Small intestine (tissue), 7 donors: Measurements from ENCODE around the gene SLC9B2. TPM values are rescaled to one million over a fixed set of nuclear protein-coding genes. Genes with fewer than 3 reads are reported as not detected.
A peak's percentile ranks its signal among the peaks of the same experiment; 100 is the strongest.

ENCODE experiments used
- DNase-seq, 2 donors: peaks; one replicate each; pipeline versions ENCODE4 v3.0.0 to v3.0.0-alpha.2; 2013
- FAIRE-seq: peaks from 2 replicates; lab custom pipeline; 2012; peaks lifted over from hg19 to GRCh38; lab: Jason Lieb, UNC
- H3K27ac ChIP-seq, 3 donors: one replicate each; pipeline ENCODE4 v1.5.1; 2013; ENCODE audit warnings: low read length in 2 of 3, mild to moderate bottlenecking in 2 of 3, control low read depth in 1 of 3, inconsistent platforms in 1 of 3, low read depth in 1 of 3, moderate library complexity in 1 of 3
- H3K27me3 ChIP-seq, 3 donors: one replicate each; pipeline ENCODE4 v1.6.1; 2013; ENCODE audit warnings: low read length in 3 of 3, inconsistent platforms in 1 of 3; ENCODE audit not compliant: control insufficient read depth in 3 of 3, insufficient read depth in 3 of 3
- H3K36me3 ChIP-seq, 3 donors: one replicate each; pipeline ENCODE4 v1.6.1; 2013; ENCODE audit warnings: low read length in 3 of 3, inconsistent platforms in 1 of 3, low read depth in 1 of 3, mild to moderate bottlenecking in 1 of 3, moderate library complexity in 1 of 3; ENCODE audit not compliant: control insufficient read depth in 3 of 3, insufficient read depth in 2 of 3
- H3K4me1 ChIP-seq, 3 donors: one replicate each; pipeline ENCODE4 v1.6.1; 2013; ENCODE audit warnings: low read length in 2 of 3, inconsistent platforms in 1 of 3, low read depth in 1 of 3, mild to moderate bottlenecking in 1 of 3, moderate library complexity in 1 of 3; ENCODE audit not compliant: control insufficient read depth in 3 of 3, insufficient read depth in 2 of 3
- H3K4me3 ChIP-seq, 3 donors: one replicate each; pipeline ENCODE4 v1.5.1; 2013; ENCODE audit warnings: low read length in 3 of 3, control low read depth in 1 of 3, inconsistent platforms in 1 of 3, low read depth in 1 of 3, mild to moderate bottlenecking in 1 of 3, moderate library complexity in 1 of 3
- H3K9me3 ChIP-seq, 2 donors: one replicate each; pipeline ENCODE4 v1.6.1; 2013; ENCODE audit warnings: low read depth in 1 of 2, low read length in 1 of 2; ENCODE audit not compliant: control insufficient read depth in 2 of 2, insufficient read depth in 1 of 2
- WGBS, 3 donors: extraction: QIAGEN DNeasy Blood & Tissue Kit; methylation state at CpG; one replicate each; pipeline ENCODE4 v1.1.7; 2013; 5-methylcytosine and 5-hydroxymethylcytosine counted together
- polyA plus RNA-seq, 4 donors: library from polyadenylated mRNA; stranded (reverse) in 3 of 4; unstranded in 1 of 4; fragments of 200-250 nt in 3 of 4; fragments of 120-200 nt in 1 of 4; gene quantifications; one replicate each; pipeline versions ENCODE4 v1.2.1 to v1.2.3, GENCODE V29; 2013
- donor health status: healthy with polysubstance abuse.
- donor health status: control.
- donor health status: control.
- donor health status: Bipolar disorder and iron deficiency.
- donor health status: healthy.

Gene SLC9B2
- polyA plus RNA-seq, 4 donors: 3.8 to 5.8 (median 4.2) TPM

DNA sequence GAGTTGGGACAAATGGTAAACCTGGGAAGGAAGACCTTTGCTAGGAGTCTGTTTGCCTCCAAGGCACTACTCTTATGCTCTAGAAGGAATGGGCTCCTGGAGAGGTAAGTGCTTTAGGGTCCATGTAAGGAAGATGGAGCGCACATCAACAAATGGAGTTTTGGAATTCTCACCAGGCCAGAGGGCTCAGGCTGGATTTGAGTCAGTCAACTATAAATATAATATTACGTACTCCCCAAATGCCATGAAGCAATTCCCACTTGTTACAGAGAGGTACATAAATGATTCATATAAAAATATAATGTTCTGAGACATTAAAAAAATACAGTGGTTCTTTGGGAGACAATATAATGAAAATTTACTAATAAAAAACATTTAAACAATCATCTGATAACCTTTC lies 55.4 kb downstream of the SLC9B2 start:
- H3K4me1 ChIP-seq: peaks cover 2 to 7% (median 4%) of the 10 kb centered on the region in 3 donors
- WGBS, 3 donors: 95 to 100% (median 100%) methylated on average over 2 of the region's 2 CpGs
- no peak overlapping the region for H3K4me3 ChIP-seq
- FAIRE-seq (no peak), DNase-seq (no peak)
- H3K27ac ChIP-seq: no peak overlapping the region
- H3K36me3 ChIP-seq: no peaks in the 10 kb centered on the region
- H3K27me3 ChIP-seq: no peaks in the 10 kb centered on the region
- no peaks in the 10 kb centered on the region for H3K9me3 ChIP-seq

DNA sequence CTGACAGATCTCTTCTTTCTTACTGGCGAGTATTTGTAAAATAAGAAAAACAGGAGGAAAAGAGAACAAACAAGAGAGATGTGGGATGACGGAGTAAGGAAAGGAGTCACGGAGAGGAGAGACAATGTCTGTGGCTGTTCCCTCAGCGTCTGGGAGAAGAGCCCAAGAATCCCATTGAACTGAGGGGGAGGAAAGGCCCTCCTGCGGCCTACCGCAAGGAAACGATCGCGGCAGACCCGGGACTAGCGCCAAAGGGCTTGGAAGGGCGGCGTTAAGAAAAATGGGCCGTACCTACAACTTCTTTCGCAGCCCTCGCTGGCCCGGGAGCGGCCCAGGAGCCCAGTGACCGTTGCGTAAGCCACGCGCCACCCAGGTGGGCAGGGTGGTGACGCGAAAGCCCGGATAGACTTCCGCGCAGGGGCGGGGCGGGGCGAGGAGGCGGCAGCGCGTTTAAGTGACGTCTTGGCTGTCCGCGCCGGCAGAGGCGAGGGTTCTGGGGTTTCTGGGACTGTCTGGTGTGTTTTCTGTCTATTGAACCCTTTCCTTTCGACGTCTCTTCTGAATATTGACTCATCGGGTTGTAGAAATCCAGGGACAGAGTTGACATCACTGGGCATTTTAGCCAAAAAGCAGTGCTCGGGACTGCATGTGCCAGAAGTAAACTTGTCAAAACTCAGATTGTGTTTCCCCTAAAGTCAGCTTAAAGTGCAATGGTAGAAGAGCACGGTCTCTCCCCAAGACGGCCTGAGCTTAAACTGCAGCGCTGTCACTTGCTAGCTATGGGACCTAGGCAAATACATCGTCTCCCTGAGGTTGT lies 57.0 kb downstream of the SLC9B2 start, which contains the start of gene SLC9B1:
SLC9B1 (minus strand) TSS at position 398 of the 817 bp plus-strand sequence. CDS start 27,994 bp downstream, outside the sequence.
- peak; percentile 97 to 98 for DNase-seq
- Histone ChIP-seq H3K27ac (peak within 1 kb of the TSS; percentile 84 to 99 (median 95)), H3K9me3 (no peaks in the 10 kb centered on the region), H3K27me3 (no peaks in the 10 kb centered on the region), H3K4me3 (peak within 1 kb of the TSS; percentile 39 to 63 (median 61)), H3K4me1 (peaks cover 0 to 7% (median 4%) of the 10 kb centered on the region in 3 donors), H3K36me3 (no peaks in the 10 kb centered on the region)
- FAIRE-seq: no peak
- WGBS, 3 donors: 1% methylated on average over 43 to 46 of the region's 46 CpGs

DNA sequence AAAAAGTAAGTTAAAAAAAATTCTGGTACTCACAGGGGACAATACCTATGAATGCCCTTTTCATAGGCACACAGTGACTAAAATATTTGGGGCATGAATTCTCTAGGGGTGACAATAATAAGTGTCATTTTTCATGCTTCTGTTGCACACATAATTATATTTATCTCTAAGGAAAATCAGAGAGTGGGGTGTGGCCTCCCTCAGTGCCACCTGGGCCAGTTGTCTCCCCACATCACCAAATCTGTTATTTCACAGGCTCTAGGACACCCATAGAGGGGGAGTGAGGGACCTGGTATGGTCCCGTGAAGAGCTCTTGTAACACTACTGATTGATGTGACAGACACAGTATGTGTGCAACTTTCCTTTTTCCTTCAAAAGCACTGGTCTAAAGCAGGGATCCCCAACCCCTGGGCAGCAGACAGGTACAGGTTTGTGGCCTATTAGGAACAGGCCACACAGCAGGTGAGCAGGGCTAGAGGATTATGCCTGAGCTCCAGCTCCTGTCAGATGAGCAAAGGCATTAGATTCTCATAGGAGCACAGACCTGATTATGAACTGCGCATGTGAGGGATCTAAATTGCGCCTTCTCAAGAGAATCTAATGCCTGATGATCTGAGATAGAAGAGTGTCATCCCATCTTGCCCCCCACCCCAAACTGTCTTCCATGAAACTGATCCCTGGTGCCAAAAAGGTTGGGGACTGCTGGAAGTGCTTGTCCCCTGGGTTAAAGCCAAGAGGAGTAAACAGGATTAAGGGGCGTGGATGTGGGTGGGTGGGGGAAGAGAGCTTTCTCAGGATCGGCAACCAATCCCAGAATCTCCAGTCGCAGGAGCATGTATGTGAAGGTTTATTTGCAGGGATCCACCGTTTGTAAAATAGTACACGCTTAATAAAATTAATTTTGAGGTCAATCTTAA lies 57.9 kb downstream of the SLC9B2 start:
- Histone ChIP-seq H3K4me1 (peaks cover 0 to 7% (median 4%) of the 10 kb centered on the region in 3 donors), H3K36me3 (no peaks in the 10 kb centered on the region), H3K4me3 (peak overlapping the region; percentile 39 to 63 (median 61)), H3K9me3 (no peaks in the 10 kb centered on the region), H3K27me3 (no peaks in the 10 kb centered on the region), H3K27ac (peak overlapping the region; percentile 84 to 99 (median 95))
- 42 to 47% (median 45%) methylated on average over 8 of the region's 8 CpGs for WGBS, 3 donors
- DNase-seq (peak in 1 of 2 donors; percentile 30), FAIRE-seq (no peak)

DNA sequence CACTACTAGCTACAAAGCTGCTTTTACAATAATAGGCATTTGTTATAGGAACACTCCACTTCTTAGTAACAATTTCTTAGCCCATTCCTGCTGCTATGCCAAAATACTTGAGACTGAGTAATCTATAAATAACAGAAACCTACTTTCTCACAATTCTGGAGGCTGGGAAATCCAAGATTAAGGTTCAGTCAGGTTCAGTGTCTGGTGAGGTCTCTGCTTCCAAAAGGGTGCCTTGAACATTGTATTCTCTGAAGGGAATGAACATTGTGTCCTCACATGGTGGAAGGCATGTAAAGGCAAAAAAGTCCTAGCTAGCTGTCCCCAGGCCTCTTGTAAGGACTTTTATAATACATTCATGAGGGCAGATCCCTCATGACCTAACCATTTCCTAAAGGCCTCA lies 64.0 kb downstream of the SLC9B2 start:
- Histone ChIP-seq H3K4me1 (peaks cover 5 to 21% (median 10%) of the 10 kb centered on the region in 3 donors), H3K4me3 (no peak overlapping the region), H3K9me3 (no peaks in the 10 kb centered on the region), H3K27ac (peak overlapping the region; percentile 48 to 79 (median 77)), H3K36me3 (no peaks in the 10 kb centered on the region), H3K27me3 (no peaks in the 10 kb centered on the region)
- FAIRE-seq: no peak
- no peak for DNase-seq

DNA sequence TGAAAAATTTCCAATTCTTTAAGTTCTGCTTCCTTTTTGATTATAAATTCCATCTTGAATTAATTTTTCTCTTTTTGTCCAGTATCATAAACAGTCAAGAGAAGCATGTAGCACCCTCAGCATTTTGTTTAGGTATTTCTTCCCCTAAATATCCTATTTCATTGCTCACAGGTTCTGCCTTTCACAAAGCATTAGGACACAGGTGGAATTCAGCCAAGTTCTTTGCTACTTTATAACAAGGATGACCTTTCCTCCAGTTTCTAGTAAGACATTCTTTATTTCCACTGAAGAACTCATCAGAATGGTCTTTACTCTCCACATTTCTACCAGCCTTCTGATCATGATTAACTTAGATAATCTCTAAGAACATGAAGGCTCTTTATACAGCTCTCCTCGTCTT lies 64.5 kb downstream of the SLC9B2 start:
- 14 to 40% (median 23%) methylated on average over 1 of the region's 1 CpG for WGBS, 3 donors
- H3K27me3 ChIP-seq: no peaks in the 10 kb centered on the region
- peaks cover 5 to 21% (median 10%) of the 10 kb centered on the region in 3 donors for H3K4me1 ChIP-seq
- FAIRE-seq (no peak), DNase-seq (peak; percentile 62 to 76)
- H3K4me3 ChIP-seq: no peak overlapping the region
- H3K9me3 ChIP-seq: no peaks in the 10 kb centered on the region
- H3K36me3 ChIP-seq: no peaks in the 10 kb centered on the region
- peak overlapping the region; percentile 48 to 79 (median 77) for H3K27ac ChIP-seq

DNA sequence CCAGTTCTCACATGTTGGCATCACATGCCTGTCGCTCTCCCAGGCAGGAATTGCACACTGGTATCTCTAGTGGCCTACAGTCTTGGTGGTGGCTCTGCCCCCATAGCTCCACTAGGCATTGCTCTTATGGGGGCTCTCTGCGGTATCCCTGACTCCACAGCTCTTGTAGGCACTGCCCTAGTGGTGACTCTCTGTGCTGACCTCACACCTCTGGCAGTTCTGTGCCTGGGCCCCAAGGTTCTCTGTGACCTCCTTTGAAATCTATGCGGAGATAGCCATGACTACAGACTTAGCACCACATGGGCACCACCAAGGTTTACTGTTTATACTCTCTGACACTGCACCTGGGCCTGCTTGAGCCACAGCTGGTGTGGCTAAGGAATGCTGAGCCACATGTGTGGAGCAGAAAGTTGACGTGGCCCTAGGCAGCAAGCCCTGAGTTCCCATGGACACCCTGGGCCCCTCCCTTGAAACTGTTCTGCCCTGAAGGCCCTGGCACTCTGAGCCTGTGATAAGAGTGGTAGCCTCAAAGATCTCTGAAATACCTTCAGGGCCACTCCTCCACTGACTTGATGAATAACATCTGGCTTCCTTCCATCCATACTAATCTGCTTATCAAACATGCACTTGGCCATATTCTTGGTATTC lies 65.1 kb downstream of the SLC9B2 start:
- Histone ChIP-seq H3K27ac (peak overlapping the region; percentile 43 to 90 (median 79)), H3K4me3 (no peak overlapping the region)
- FAIRE-seq: no peak

DNA sequence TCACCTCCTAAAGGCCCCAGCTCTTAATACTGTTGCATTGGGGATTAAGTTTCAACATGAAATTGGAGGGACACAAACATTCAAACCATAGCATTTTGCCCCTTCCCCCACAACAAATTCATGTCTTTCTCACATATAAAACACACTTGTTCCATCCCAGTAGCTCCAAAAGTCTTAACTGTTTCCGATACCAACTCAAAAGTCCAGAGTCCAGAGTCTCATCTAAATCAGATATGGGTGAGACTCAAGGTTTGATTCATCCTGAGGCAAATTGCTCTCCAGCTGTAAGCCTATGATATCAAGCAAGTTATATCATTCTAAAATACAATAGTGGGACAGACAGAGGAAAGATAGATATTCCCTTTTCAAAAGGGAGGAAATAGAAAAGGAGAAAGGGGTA lies 65.8 kb downstream of the SLC9B2 start:
- DNase-seq: peak; percentile 51 to 90
- no peaks in the 10 kb centered on the region for H3K9me3 ChIP-seq
- peak overlapping the region in 2 of 3 donors; percentile 79 to 90 for H3K27ac ChIP-seq
- H3K27me3 ChIP-seq: no peaks in the 10 kb centered on the region
- 21 to 64% (median 52%) methylated on average over 1 of the region's 1 CpG for WGBS, 3 donors
- H3K4me3 ChIP-seq: no peak overlapping the region
- FAIRE-seq: no peak
- peaks cover 5 to 21% (median 10%) of the 10 kb centered on the region in 3 donors for H3K4me1 ChIP-seq
- H3K36me3 ChIP-seq: no peaks in the 10 kb centered on the region

More for the DNA sequence above, 65.1 kb downstream of the SLC9B2 start:
- Histone ChIP-seq H3K9me3 (no peaks in the 10 kb centered on the region), H3K36me3 (no peaks in the 10 kb centered on the region), H3K27me3 (no peaks in the 10 kb centered on the region), H3K4me1 (peaks cover 5 to 21% (median 10%) of the 10 kb centered on the region in 3 donors)
- WGBS, 3 donors: 55 to 77% (median 59%) methylated on average over 4 of the region's 4 CpGs
- peak; percentile 61 to 98 for DNase-seq
